GM06990 (cell line): ENCODE results near the gene AIMP1.

Experiments used
- DNase-seq: peaks from one replicate; pipeline ENCODE4 v3.0.0-alpha.2; 2011; ENCODE audit not compliant: insufficient read length; ENCODE audit errors: extremely low read depth
- H3K27me3 ChIP-seq: replicated peaks from 2 replicates; pipeline ENCODE4 v1.6.0; 2011; ENCODE audit warnings: low read length; ENCODE audit not compliant: control insufficient read depth, insufficient read depth
- H3K36me3 ChIP-seq: 2 replicates; pipeline ENCODE4 v1.5.1; 2011; ENCODE audit warnings: low read length; ENCODE audit not compliant: control insufficient read depth, insufficient read depth
- H3K4me3 ChIP-seq: replicated peaks from 2 replicates; pipeline ENCODE4 v1.5.1; 2011; ENCODE audit warnings: low read depth, mild to moderate bottlenecking, control low read depth, low read length
- CTCF ChIP-seq: IDR thresholded peaks from 2 replicates; pipeline ENCODE4 v1.5.1; 2011; ENCODE audit warnings: low read length, control low read depth, mild to moderate bottlenecking, inconsistent platforms; ENCODE audit not compliant: insufficient read depth, poor library complexity, severe bottlenecking

Gene AIMP1

GRCh38 chr4:106339431-106339830 is 23.1 kb downstream of the AIMP1 start:
- DNase-seq: no peak
- TF ChIP-seq CTCF: no peak
- H3K27me3 ChIP-seq: no peaks in the 10 kb centered on the region
- no peak overlapping the region for H3K4me3 ChIP-seq
- peaks cover 7% of the 10 kb centered on the region for H3K36me3 ChIP-seq

GRCh38 chr4:106340774-106341173 is 24.4 kb downstream of the AIMP1 start:
- Histone ChIP-seq H3K27me3 (no peaks in the 10 kb centered on the region), H3K36me3 (peaks cover 7% of the 10 kb centered on the region), H3K4me3 (no peak overlapping the region)
- TF ChIP-seq CTCF: no peak
- DNase-seq: no peak

- no peak for TF ChIP-seq CTCF
- Histone ChIP-seq H3K27me3 (no peaks in the 10 kb centered on the region), H3K4me3 (no peak overlapping the region), H3K36me3 (peaks cover 2% of the 10 kb centered on the region)
- DNase-seq: no peak
Observed at GRCh38 chr4:106343865-106344646, 27.7 kb downstream of the AIMP1 start.

- Histone ChIP-seq H3K4me3 (no peak overlapping the region), H3K36me3 (peaks cover 2% of the 10 kb centered on the region), H3K27me3 (no peaks in the 10 kb centered on the region)
- DNase-seq: no peak
- TF ChIP-seq CTCF: no peak
Observed at GRCh38 chr4:106344647-106344970, 28.3 kb downstream of the AIMP1 start.

- no peak for TF ChIP-seq CTCF
- Histone ChIP-seq H3K27me3 (no peaks in the 10 kb centered on the region), H3K4me3 (no peak overlapping the region), H3K36me3 (peaks cover 2% of the 10 kb centered on the region; the same call in 1 of the 2 replicates)
- DNase-seq: no peak
Observed at GRCh38 chr4:106347167-106347566, 30.8 kb downstream of the AIMP1 start.

- H3K4me3 ChIP-seq: no peak overlapping the region
- no peak for DNase-seq
- no peaks in the 10 kb centered on the region for H3K27me3 ChIP-seq
- no peak for TF ChIP-seq CTCF
- H3K36me3 ChIP-seq: peaks cover 2% of the 10 kb centered on the region; the same call in 1 of the 2 replicates
Observed at GRCh38 chr4:106351016-106351415, 34.7 kb downstream of the AIMP1 start.
